H9 (cell line): Measurements from ENCODE around the gene ZNF329. TPM values are rescaled to one million over a fixed set of nuclear protein-coding genes. Genes with fewer than 3 reads are reported as not detected.

Experiments
- DNase-seq: peaks from one replicate; pipeline ENCODE4 v3.0.0-alpha.2; 2017
- H2AFZ ChIP-seq: one replicate; pipeline ENCODE4 v1.6.1; 2013; ENCODE audit warnings: mild to moderate bottlenecking, low read length, control low read depth, moderate library complexity
- H2AK5ac ChIP-seq: 2 replicates; pipeline ENCODE4 v1.6.1; 2013; ENCODE audit warnings: low read length, control low read depth, mixed read lengths; ENCODE audit not compliant: insufficient read length
- H2BK120ac ChIP-seq: one replicate; pipeline ENCODE4 v1.6.1; 2013; ENCODE audit warnings: low read depth, mild to moderate bottlenecking, low read length, control low read depth, inconsistent platforms; ENCODE audit not compliant: poor library complexity, severe bottlenecking
- H2BK12ac ChIP-seq: 2 replicates; pipeline ENCODE4 v1.6.1; 2013; ENCODE audit warnings: low read length, control low read depth, mixed read lengths, low read depth; ENCODE audit not compliant: insufficient read length
- H2BK15ac ChIP-seq: 2 replicates; pipeline ENCODE4 v1.6.1; 2013; ENCODE audit warnings: low read depth, low read length, control low read depth
- H2BK20ac ChIP-seq: one replicate; pipeline ENCODE4 v1.6.1; 2013; ENCODE audit warnings: low read depth, mild to moderate bottlenecking, low read length, control low read depth, inconsistent platforms; ENCODE audit not compliant: poor library complexity, severe bottlenecking
- H2BK5ac ChIP-seq: 2 replicates; pipeline ENCODE4 v1.6.1; 2013; ENCODE audit warnings: low read length, control low read depth, mixed read lengths; ENCODE audit not compliant: insufficient read length
- H3K14ac ChIP-seq: 2 replicates; pipeline ENCODE4 v1.6.1; 2013; ENCODE audit warnings: low read length, control low read depth; ENCODE audit not compliant: insufficient read depth
- H3K18ac ChIP-seq: 2 replicates; pipeline ENCODE4 v1.6.1; 2013; ENCODE audit warnings: low read depth, mild to moderate bottlenecking, mixed read lengths, low read length, control low read depth; ENCODE audit not compliant: insufficient read length
- H3K23ac ChIP-seq: 2 replicates; pipeline ENCODE4 v1.6.1; 2013; ENCODE audit warnings: low read length, control low read depth, mixed read lengths, low read depth; ENCODE audit not compliant: insufficient read length
- H3K23me2 ChIP-seq: 2 replicates; pipeline ENCODE4 v1.6.1; 2013; ENCODE audit warnings: low read depth, mild to moderate bottlenecking, mixed read lengths, low read length, control low read depth; ENCODE audit not compliant: insufficient read length, poor library complexity, severe bottlenecking
- H3K27ac ChIP-seq: 2 replicates; pipeline ENCODE4 v1.5.1; 2013; ENCODE audit warnings: low read length, control low read depth, mixed read lengths, low read depth; ENCODE audit not compliant: insufficient read length
- H3K27me3 ChIP-seq: 2 replicates; pipeline ENCODE4 v1.6.1; 2013; ENCODE audit warnings: low read length, control low read depth, inconsistent platforms; ENCODE audit not compliant: insufficient read depth
- H3K4ac ChIP-seq: 2 replicates; pipeline ENCODE4 v1.6.1; 2013; ENCODE audit warnings: low read depth, mild to moderate bottlenecking, control low read depth, inconsistent platforms, low read length, moderate library complexity
- H3K4me1 ChIP-seq: 2 replicates; pipeline ENCODE4 v1.6.1; 2013; ENCODE audit warnings: low read length, control low read depth, inconsistent platforms; ENCODE audit not compliant: insufficient read depth
- H3K4me2 ChIP-seq: 2 replicates; pipeline ENCODE4 v1.6.1; 2013; ENCODE audit warnings: low read length, control low read depth, mixed read lengths; ENCODE audit not compliant: insufficient read length, insufficient read depth
- H3K56ac ChIP-seq: 2 replicates; pipeline ENCODE4 v1.6.1; 2013; ENCODE audit warnings: low read depth, mild to moderate bottlenecking, mixed read lengths, low read length, control low read depth; ENCODE audit not compliant: insufficient read length
- H3K79me1 ChIP-seq: 2 replicates; pipeline ENCODE4 v1.6.1; 2013; ENCODE audit warnings: low read depth, mild to moderate bottlenecking, moderate library complexity, low read length, control low read depth, inconsistent platforms; ENCODE audit not compliant: insufficient read depth, poor library complexity, severe bottlenecking
- H3K79me2 ChIP-seq: 2 replicates; pipeline ENCODE4 v1.6.1; 2013; ENCODE audit warnings: low read length, control low read depth, inconsistent platforms; ENCODE audit not compliant: insufficient read depth
- H3K9ac ChIP-seq: 2 replicates; pipeline ENCODE4 v1.6.1; 2013; ENCODE audit warnings: low read length, control low read depth, mixed read lengths; ENCODE audit not compliant: insufficient read length; ENCODE audit errors: extremely low read depth
- H3K9me3 ChIP-seq: one replicate; pipeline ENCODE4 v1.6.1; 2013; ENCODE audit warnings: low read depth, low read length, inconsistent platforms; ENCODE audit not compliant: control insufficient read depth
- H3T11ph ChIP-seq: one replicate; pipeline ENCODE4 v1.6.1; 2013; ENCODE audit warnings: mild to moderate bottlenecking, low read length, control low read depth, inconsistent platforms
- H4K20me1 ChIP-seq: one replicate; pipeline ENCODE4 v1.6.1; 2013; ENCODE audit not compliant: control insufficient read depth, insufficient read length, insufficient read depth
- H4K5ac ChIP-seq: 2 replicates; pipeline ENCODE4 v1.6.1; 2013; ENCODE audit warnings: low read depth, mild to moderate bottlenecking, mixed read lengths, low read length, control low read depth; ENCODE audit not compliant: insufficient read length
- H4K8ac ChIP-seq: replicated peaks from 2 replicates; pipeline ENCODE4 v1.6.1; 2013; ENCODE audit warnings: low read length, control low read depth, mixed read lengths, low read depth; ENCODE audit not compliant: insufficient read length
- H4K91ac ChIP-seq: 2 replicates; pipeline ENCODE4 v1.6.1; 2013; ENCODE audit warnings: low read depth, mild to moderate bottlenecking, moderate library complexity, mixed read lengths, low read length, control low read depth; ENCODE audit not compliant: insufficient read length
- H3K27ac Mint-ChIP-seq, 3 experiments: 2 replicates in 2 of 3; 3 replicates in 1 of 3; pipeline ENCODE4 v1.8.0; 2020 to 2021; ENCODE audit warnings: mixed read lengths in 3 of 3, mild to moderate bottlenecking in 1 of 3, moderate library complexity in 1 of 3
- H3K27me3 Mint-ChIP-seq: 2 replicates; pipeline ENCODE4 v1.8.0; 2021; ENCODE audit warnings: low read depth, mild to moderate bottlenecking, moderate library complexity, mixed read lengths
- H3K36me3 Mint-ChIP-seq, 3 experiments: 2 replicates in 2 of 3; 3 replicates in 1 of 3; pipeline ENCODE4 v1.8.0; 2020 to 2021; ENCODE audit warnings: low read depth in 3 of 3, mixed read lengths in 3 of 3; ENCODE audit not compliant: insufficient read depth in 1 of 3
- H3K4me1 Mint-ChIP-seq, 2 experiments: 2 replicates each; pipeline ENCODE4 v1.8.0; 2020; ENCODE audit warnings: mixed read lengths in 2 of 2
- H3K4me3 Mint-ChIP-seq, 2 experiments: 2 replicates in 1 of 2; 3 replicates in 1 of 2; pipeline ENCODE4 v1.8.0; 2020 to 2021; ENCODE audit warnings: mild to moderate bottlenecking in 2 of 2, mixed read lengths in 2 of 2, moderate library complexity in 1 of 2
- H3K9me3 Mint-ChIP-seq, 2 experiments: 2 replicates in 1 of 2; 3 replicates in 1 of 2; pipeline ENCODE4 v1.8.0; 2020; ENCODE audit warnings: mild to moderate bottlenecking in 2 of 2, mixed read lengths in 2 of 2, moderate library complexity in 1 of 2
- WGBS: extraction: QIAGEN DNeasy Blood & Tissue Kit; methylation state at CpG from one replicate; pipeline ENCODE4 v1.1.7; 2013; ENCODE audit warnings: missing lambda C conversion rate, low lambda C conversion rate, mixed read lengths; ENCODE audit not compliant: insufficient read length; ENCODE audit errors: extremely low coverage; 5-methylcytosine and 5-hydroxymethylcytosine counted together
- total RNA-seq: library from RNA; stranded (reverse); gene quantifications from 2 replicates; pipeline ENCODE4 v1.2.1, GENCODE V29; 2021
- TF ChIP-seq, protein P1 (sequence below): fragments of 200-600 bp; sonication (generic); conservative IDR thresholded peaks from 3 replicates; pipeline ENCODE4 v1.8.0; 2021; ENCODE audit warnings: antibody characterized with exemption, mild to moderate bottlenecking

The ZNF329 gene
- total RNA-seq, 1 experiment from 2014 or later = 12.1 TPM

GRCh38 chr19:58085348-58085875 lies 65.2 kb downstream of the ZNF329 start:
- no peak overlapping the region for H3K56ac ChIP-seq
- H3T11ph ChIP-seq = no peak overlapping the region
- H3K23ac ChIP-seq = no peak overlapping the region
- H2BK20ac ChIP-seq = no peak overlapping the region
- no peaks in the 10 kb centered on the region for H4K20me1 ChIP-seq
- no peak overlapping the region for H3K4me2 ChIP-seq
- no peak overlapping the region for H3K18ac ChIP-seq
- no peak overlapping the region for H3K4ac ChIP-seq
- H3K23me2 ChIP-seq = peaks cover 3% of the 10 kb centered on the region
- H2BK5ac ChIP-seq = no peak overlapping the region
- H3K4me1 ChIP-seq = no peaks in the 10 kb centered on the region
- no peak overlapping the region for H3K14ac ChIP-seq
- no peak overlapping the region for H2AFZ ChIP-seq
- no peak overlapping the region for H3K9ac ChIP-seq
- H3K27ac ChIP-seq = no peak overlapping the region
- peaks cover 2% of the 10 kb centered on the region for H3K79me1 ChIP-seq
- H2BK12ac ChIP-seq = no peak overlapping the region
- H3K9me3 ChIP-seq = no peaks in the 10 kb centered on the region
- TF ChIP-seq, protein P1, sequence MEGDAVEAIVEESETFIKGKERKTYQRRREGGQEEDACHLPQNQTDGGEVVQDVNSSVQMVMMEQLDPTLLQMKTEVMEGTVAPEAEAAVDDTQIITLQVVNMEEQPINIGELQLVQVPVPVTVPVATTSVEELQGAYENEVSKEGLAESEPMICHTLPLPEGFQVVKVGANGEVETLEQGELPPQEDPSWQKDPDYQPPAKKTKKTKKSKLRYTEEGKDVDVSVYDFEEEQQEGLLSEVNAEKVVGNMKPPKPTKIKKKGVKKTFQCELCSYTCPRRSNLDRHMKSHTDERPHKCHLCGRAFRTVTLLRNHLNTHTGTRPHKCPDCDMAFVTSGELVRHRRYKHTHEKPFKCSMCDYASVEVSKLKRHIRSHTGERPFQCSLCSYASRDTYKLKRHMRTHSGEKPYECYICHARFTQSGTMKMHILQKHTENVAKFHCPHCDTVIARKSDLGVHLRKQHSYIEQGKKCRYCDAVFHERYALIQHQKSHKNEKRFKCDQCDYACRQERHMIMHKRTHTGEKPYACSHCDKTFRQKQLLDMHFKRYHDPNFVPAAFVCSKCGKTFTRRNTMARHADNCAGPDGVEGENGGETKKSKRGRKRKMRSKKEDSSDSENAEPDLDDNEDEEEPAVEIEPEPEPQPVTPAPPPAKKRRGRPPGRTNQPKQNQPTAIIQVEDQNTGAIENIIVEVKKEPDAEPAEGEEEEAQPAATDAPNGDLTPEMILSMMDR = no peak
- peaks cover 24 to 26% of the 10 kb centered on the region in 2 experiments for H3K9me3 Mint-ChIP-seq
- H3K79me2 ChIP-seq = no peaks in the 10 kb centered on the region
- peaks cover 42 to 47% (median 45%) of the 10 kb centered on the region in 3 experiments for H3K36me3 Mint-ChIP-seq
- H2BK120ac ChIP-seq = no peak overlapping the region
- no peak overlapping the region for H4K5ac ChIP-seq
- H2BK15ac ChIP-seq = no peak overlapping the region; the same call in 1 of the 2 replicates
- no peak overlapping the region for H4K8ac ChIP-seq
- H3K4me3 Mint-ChIP-seq = no peak overlapping the region
- no peak overlapping the region for H3K27ac Mint-ChIP-seq
- H4K91ac ChIP-seq = no peak overlapping the region
- WGBS = no CpG with 5 or more reads among the region's 29 CpGs
- no peaks in the 10 kb centered on the region for H3K4me1 Mint-ChIP-seq
- peaks cover under 1% of the 10 kb centered on the region; the same call in 1 of the 2 replicates for H3K27me3 Mint-ChIP-seq
- H2AK5ac ChIP-seq = no peak overlapping the region
- no peaks in the 10 kb centered on the region for H3K27me3 ChIP-seq
- no peak for DNase-seq
